Caco-2 (cell line): Measurements from ENCODE around the gene PRRT4. TPM values are rescaled to one million over a fixed set of nuclear protein-coding genes. Genes with fewer than 3 reads are reported as not detected.

Experiments
- BruUV-seq: library from RNA; stranded (reverse); fragments of 400-500 nt; replicated peaks from 2 replicates; lab custom pipeline; 2021; lab: Mats Ljungman, UMichigan
- CTCF ChIA-PET: fragments of 300-600 bp; sonication (Branson Sonifier 250); formaldehyde crosslinking; loops from one replicate; lab custom pipeline; 2022; ENCODE audit warnings: antibody characterized with exemption; lab: Charles Lee
- POLR2A ChIA-PET: fragments of 300-600 bp; sonication (Branson Sonifier 250); formaldehyde crosslinking; loops from one replicate; lab custom pipeline; 2022; ENCODE audit warnings: antibody characterized with exemption; lab: Charles Lee
- DNase-seq, 2 experiments: peaks; one replicate each; pipeline versions ENCODE4 v3.0.0 to v3.0.0-alpha.2; 2020 to 2022
- H3K27me3 ChIP-seq: replicated peaks from 2 replicates; pipeline ENCODE4 v1.6.0; 2011; ENCODE audit warnings: low read length; ENCODE audit not compliant: control insufficient read depth, insufficient read depth
- H3K36me3 ChIP-seq: 2 replicates; pipeline ENCODE4 v1.5.1; 2011; ENCODE audit warnings: low read length; ENCODE audit not compliant: control insufficient read depth, insufficient read depth
- H3K4me1 ChIP-seq: fragments of 250-450 bp; sonication (Bioruptor Pico); 2 replicates; pipeline ENCODE4 v1.5.1; 2020; ENCODE audit warnings: mild to moderate bottlenecking
- H3K4me3 ChIP-seq: 2 replicates; pipeline ENCODE4 v1.5.1; 2011; ENCODE audit warnings: low read depth, mild to moderate bottlenecking, control low read depth, low read length
- H3K9me3 ChIP-seq: fragments of 250-450 bp; sonication (Bioruptor Pico); 2 replicates; pipeline ENCODE4 v1.5.1; 2020; ENCODE audit warnings: mild to moderate bottlenecking, moderate library complexity
- H3K27ac Mint-ChIP-seq: one replicate; pipeline ENCODE4 v1.8.0; 2022; ENCODE audit warnings: mixed read lengths; ENCODE audit not compliant: unreplicated experiment
- H3K27me3 Mint-ChIP-seq: one replicate; pipeline ENCODE4 v1.8.0; 2022; ENCODE audit warnings: mixed read lengths; ENCODE audit not compliant: insufficient read depth, unreplicated experiment
- H3K36me3 Mint-ChIP-seq: one replicate; pipeline ENCODE4 v1.8.0; 2022; ENCODE audit warnings: mild to moderate bottlenecking, mixed read lengths; ENCODE audit not compliant: insufficient read depth, unreplicated experiment
- H3K4me1 Mint-ChIP-seq: one replicate; pipeline ENCODE4 v1.8.0; 2022; ENCODE audit warnings: low read depth, mixed read lengths; ENCODE audit not compliant: unreplicated experiment
- H3K4me3 Mint-ChIP-seq: one replicate; pipeline ENCODE4 v1.8.0; 2022; ENCODE audit warnings: mild to moderate bottlenecking, moderate library complexity, mixed read lengths; ENCODE audit not compliant: unreplicated experiment
- H3K9me3 Mint-ChIP-seq: one replicate; pipeline ENCODE4 v1.8.0; 2022; ENCODE audit warnings: mixed read lengths; ENCODE audit not compliant: unreplicated experiment
- intact Hi-C: fragments of 100-400 bp; cut with micrococcal nuclease; formaldehyde crosslinking; loops from one replicate; pipeline ENCODE4 v1.10.0; 2022; ENCODE audit not compliant: unreplicated experiment
- total RNA-seq: library from RNA; stranded (reverse); gene quantifications from 2 replicates; pipeline ENCODE4 v1.2.3, GENCODE V29; 2022
- TF ChIP-seq, protein P1 (sequence below), 2 experiments: fragments of 200-600 bp in 1 of 2; IDR thresholded peaks; 1 replicate in 1 of 2; 2 replicates in 1 of 2; pipeline versions ENCODE4 v1.5.1 to v1.8.0; 2011 to 2022; ENCODE audit warnings: antibody characterized with exemption in 1 of 2, control low read depth in 1 of 2, inconsistent platforms in 1 of 2, low read depth in 1 of 2, low read length in 1 of 2, mild to moderate bottlenecking in 1 of 2, moderate library complexity in 1 of 2; ENCODE audit not compliant: insufficient read depth in 1 of 2, severe bottlenecking in 1 of 2, unreplicated experiment in 1 of 2

The PRRT4 gene
- total RNA-seq, 1 experiment from 2014 or later = 0.43 TPM

DNA sequence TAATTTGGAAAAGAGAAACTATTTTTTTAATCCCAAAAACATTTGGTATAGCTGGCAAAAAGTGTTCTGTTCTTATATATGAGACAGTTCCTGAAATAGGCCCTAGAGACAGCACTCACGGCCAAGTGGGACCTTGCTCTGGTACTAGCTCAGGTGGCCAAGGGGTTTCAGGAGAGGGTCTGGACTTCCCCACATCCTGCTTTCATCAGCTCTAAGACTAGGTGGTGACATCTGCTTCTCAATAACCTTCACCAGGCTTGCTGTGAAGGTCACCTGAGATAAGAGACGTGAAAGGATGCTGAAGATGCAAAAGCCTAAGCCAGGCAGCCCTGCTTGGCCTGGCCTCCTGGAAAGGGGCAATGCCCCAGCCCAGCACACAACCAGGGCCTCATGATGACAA is 58.4 kb downstream of the PRRT4 start:
- H3K4me1 Mint-ChIP-seq = peaks cover 4% of the 10 kb centered on the region

DNA sequence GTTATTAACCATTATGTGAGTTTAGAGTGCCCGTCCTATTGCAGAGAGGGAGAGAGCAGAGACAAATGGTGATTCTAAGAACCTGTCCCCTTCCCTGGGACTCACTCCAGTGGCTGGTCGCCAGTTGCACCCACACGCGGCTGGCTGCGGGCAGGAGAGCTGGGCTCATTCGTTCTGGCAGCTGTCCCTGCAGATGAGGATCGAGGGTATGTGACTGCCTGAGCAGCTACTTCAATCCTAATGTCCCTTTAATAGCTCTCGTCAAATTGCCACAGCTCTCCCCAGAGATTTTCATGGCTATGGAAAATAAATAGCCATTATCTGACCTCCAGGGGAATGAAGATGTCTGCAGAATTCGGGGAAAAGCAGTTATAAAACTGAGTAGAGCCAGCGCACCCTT is 59.4 kb downstream of the PRRT4 start:
- H3K27ac Mint-ChIP-seq = no peak overlapping the region
- H3K27me3 ChIP-seq = no peaks in the 10 kb centered on the region
- no TSS peak for BruUV-seq

More for the DNA sequence above, 58.4 kb downstream of the PRRT4 start:
- CTCF ChIA-PET = interaction anchor here (1.5 kb wide), 1 partner anchor 85 kb away, joined by 3 read pairs; no protein-coding TSS in a partner anchor
- Mint-ChIP-seq H3K4me3 (no peak overlapping the region), H3K36me3 (peaks cover 33% of the 10 kb centered on the region), H3K27me3 (no peaks in the 10 kb centered on the region), H3K27ac (no peak overlapping the region), H3K9me3 (peaks cover 5% of the 10 kb centered on the region)
- Histone ChIP-seq H3K4me1 (peaks cover 6% of the 10 kb centered on the region), H3K9me3 (peaks cover 3% of the 10 kb centered on the region; the same call in 1 of the 2 replicates), H3K4me3 (no peak overlapping the region), H3K27me3 (no peaks in the 10 kb centered on the region), H3K36me3 (no peaks in the 10 kb centered on the region)
- no TSS peak for BruUV-seq
- POLR2A ChIA-PET = interaction anchor here (0.6 to 0.7 kb wide), 2 partner anchors 24 to 663 kb away, joined by 3 to 4 read pairs; no protein-coding TSS in a partner anchor
- intact Hi-C loops = no loop called here
- DNase-seq = no peak
- TF ChIP-seq, protein P1, sequence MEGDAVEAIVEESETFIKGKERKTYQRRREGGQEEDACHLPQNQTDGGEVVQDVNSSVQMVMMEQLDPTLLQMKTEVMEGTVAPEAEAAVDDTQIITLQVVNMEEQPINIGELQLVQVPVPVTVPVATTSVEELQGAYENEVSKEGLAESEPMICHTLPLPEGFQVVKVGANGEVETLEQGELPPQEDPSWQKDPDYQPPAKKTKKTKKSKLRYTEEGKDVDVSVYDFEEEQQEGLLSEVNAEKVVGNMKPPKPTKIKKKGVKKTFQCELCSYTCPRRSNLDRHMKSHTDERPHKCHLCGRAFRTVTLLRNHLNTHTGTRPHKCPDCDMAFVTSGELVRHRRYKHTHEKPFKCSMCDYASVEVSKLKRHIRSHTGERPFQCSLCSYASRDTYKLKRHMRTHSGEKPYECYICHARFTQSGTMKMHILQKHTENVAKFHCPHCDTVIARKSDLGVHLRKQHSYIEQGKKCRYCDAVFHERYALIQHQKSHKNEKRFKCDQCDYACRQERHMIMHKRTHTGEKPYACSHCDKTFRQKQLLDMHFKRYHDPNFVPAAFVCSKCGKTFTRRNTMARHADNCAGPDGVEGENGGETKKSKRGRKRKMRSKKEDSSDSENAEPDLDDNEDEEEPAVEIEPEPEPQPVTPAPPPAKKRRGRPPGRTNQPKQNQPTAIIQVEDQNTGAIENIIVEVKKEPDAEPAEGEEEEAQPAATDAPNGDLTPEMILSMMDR (IDR thresholded peaks at IDR 0.05; ENCODE audit: insufficient read depth in 1 of 2, low read depth in 1 of 2, low read length in 1 of 2, severe bottlenecking in 1 of 2, unreplicated experiment in 1 of 2) = no peak

More for the DNA sequence above, 59.4 kb downstream of the PRRT4 start:
- Histone ChIP-seq H3K4me1 (peaks cover 8% of the 10 kb centered on the region), H3K9me3 (peaks cover 3% of the 10 kb centered on the region; the same call in 1 of the 2 replicates), H3K36me3 (no peaks in the 10 kb centered on the region), H3K4me3 (no peak overlapping the region)
- Mint-ChIP-seq H3K36me3 (peaks cover 25% of the 10 kb centered on the region), H3K4me3 (no peak overlapping the region), H3K9me3 (peaks cover 9% of the 10 kb centered on the region), H3K4me1 (peaks cover 6% of the 10 kb centered on the region), H3K27me3 (no peaks in the 10 kb centered on the region)
- ChIA-PET CTCF (interaction anchor here (1.5 kb wide), 1 partner anchor 86 kb away, joined by 3 read pairs; no protein-coding TSS in a partner anchor), POLR2A (no interaction called here)
- DNase-seq = no peak
- TF ChIP-seq, protein P1 (IDR thresholded peaks at IDR 0.05; ENCODE audit: insufficient read depth in 1 of 2, low read depth in 1 of 2, low read length in 1 of 2, severe bottlenecking in 1 of 2, unreplicated experiment in 1 of 2) = no peak
- intact Hi-C loops = no loop called here

Other genes starting within 250 kb of the PRRT4 start
- not detected in 2 replicates for gene LEP, start 120.4 kb downstream of the PRRT4 start, total RNA-seq
- gene RBM28, start 17.8 kb downstream of the PRRT4 start, total RNA-seq = 68.0 and 71.4 TPM in 2 replicates
- 39.9 and 43.5 TPM in 2 replicates for gene IMPDH1, start 48.3 kb upstream of the PRRT4 start, total RNA-seq
- 17.0 and 17.8 TPM in 2 replicates for gene HILPDA, start 94.2 kb upstream of the PRRT4 start, total RNA-seq
- gene METTL2B, start 115.1 kb upstream of the PRRT4 start, total RNA-seq = 37.2 and 39.0 TPM in 2 replicates